ENCODE results near the gene DNER. TPM values are rescaled to one million over a fixed set of nuclear protein-coding genes. Genes with fewer than 3 reads are reported as not detected.

The DNER gene
- polyA plus RNA-seq, 6 donors from 2014 or later, result not detected

DNA sequence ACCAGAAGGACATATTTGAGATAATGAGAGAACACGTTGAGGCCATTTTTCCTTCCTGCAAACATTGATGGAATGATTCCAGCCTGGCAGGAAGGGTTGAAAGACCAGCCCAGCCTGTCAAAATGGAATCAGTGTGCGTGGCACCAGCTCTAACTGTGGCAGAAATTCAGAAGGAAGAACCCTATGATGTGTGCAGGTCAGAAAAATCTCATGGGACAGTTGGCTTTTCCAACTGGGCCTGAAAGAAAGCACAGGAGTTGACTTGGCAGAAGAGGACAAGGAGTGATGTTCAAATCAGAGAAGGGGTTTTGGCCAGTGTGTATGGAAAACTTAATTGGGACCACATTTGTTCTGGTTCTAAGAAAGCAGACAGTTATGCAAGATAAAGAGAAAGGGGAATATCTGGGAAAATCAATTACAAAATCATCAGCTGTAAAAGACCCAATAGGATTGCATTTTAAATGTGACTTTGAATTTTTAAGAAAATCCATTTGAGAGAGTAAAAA, 250.5 kb downstream of the DNER start:
- no peak for DNase-seq
- Mint-ChIP-seq H3K36me3 (peaks cover 0 to 7% of the 10 kb centered on the region in 2 donors), H3K4me1 (no peaks in the 10 kb centered on the region), H3K27ac (no peak overlapping the region), H3K4me3 (no peak overlapping the region), H3K27me3 (peaks cover 0 to 4% (median 0%) of the 10 kb centered on the region in 3 donors), H3K9me3 (peaks cover 0 to 14% (median 8%) of the 10 kb centered on the region in 7 donors)
- no peak for ATAC-seq (ENCODE audit: low read depth in 2 of 2)

DNA sequence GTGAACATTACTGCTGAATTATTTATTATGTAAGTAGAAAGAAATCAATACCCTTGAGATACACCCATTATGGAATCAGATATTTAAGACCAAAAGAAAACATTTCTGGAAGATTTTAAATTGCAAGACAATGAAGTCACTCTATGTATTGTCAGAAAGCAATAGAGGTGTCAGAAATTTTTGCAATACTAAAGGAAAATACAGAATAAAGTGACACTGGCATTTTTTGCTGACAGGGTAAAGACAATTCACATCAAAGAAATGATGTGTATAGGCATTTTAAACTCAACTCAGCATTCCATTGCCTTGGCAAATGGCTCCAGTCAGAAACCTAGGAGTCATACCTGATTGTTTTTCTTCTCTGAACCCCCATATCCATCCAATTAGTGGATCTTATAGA, 252.2 kb downstream of the DNER start:
- Mint-ChIP-seq H3K4me1 (no peaks in the 10 kb centered on the region), H3K27me3 (peaks cover 0 to 4% (median 0%) of the 10 kb centered on the region in 3 donors), H3K4me3 (no peak overlapping the region), H3K27ac (no peak overlapping the region), H3K9me3 (peaks cover 0 to 14% (median 8%) of the 10 kb centered on the region in 7 donors), H3K36me3 (peaks cover 0 to 7% of the 10 kb centered on the region in 2 donors)
- ATAC-seq (ENCODE audit: low read depth in 2 of 2) (no peak), DNase-seq (no peak)

DNA sequence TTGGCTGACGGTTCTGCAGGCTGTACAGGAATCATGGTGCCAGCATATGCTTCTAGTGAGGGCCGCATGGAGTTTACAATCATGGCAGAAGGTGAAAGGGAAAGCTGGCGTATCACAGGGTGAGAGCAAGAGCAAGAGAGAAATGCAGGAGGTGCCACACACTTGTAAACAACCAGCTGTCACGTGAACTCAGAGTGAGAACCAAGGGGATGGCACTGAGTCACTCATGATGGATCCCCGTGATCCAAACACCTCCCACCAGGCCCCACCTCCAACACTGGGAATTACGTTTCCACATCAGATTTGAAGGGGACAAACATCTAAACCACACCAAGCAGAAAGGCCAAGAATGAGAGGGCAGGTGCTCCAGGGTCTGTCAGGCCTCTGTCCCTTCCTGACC, 258.3 kb downstream of the DNER start:
- Mint-ChIP-seq H3K4me3 (no peak overlapping the region), H3K27ac (no peak overlapping the region), H3K36me3 (no peaks in the 10 kb centered on the region), H3K27me3 (peaks cover 8 to 16% (median 13%) of the 10 kb centered on the region in 3 donors), H3K4me1 (no peaks in the 10 kb centered on the region), H3K9me3 (peaks cover 0 to 6% (median 0%) of the 10 kb centered on the region in 7 donors)
- ATAC-seq (ENCODE audit: low read depth in 2 of 2) (no peak), DNase-seq (no peak)

DNA sequence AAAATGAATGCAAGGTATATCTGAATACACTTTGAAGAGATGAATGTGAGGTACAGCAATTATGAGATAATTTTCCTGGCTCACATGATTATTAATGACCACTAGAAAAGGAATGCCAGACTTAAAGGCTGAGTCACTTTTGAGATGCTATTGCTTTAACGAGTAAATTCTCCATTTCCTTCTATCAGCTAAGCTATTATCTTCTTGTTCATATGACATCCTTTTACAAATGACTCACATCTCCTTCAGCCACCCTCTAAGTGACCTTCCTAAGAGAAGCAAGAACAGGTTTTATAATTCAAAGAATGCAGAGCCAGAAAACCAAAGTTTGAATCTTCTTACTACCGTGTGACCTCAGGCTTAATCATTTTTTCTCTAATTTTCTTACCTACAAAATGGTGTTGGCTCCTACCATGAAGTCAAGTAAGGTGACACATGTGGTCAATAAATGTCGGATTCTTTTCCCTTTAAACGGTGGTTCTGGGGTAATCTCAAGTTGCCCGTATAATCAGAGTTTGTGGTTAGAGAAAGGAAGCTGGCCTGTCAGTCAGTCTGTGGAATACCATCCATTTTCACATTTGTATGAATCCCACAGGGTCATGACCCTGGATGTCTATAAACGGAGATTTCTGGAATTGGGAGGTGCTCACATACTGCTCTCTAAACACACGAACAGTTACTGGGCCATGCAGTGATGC, 259.3 kb downstream of the DNER start:
- Mint-ChIP-seq H3K4me3 (no peak overlapping the region), H3K27me3 (peaks cover 8 to 16% (median 13%) of the 10 kb centered on the region in 3 donors), H3K4me1 (no peaks in the 10 kb centered on the region), H3K36me3 (no peaks in the 10 kb centered on the region), H3K9me3 (peaks cover 0 to 6% (median 0%) of the 10 kb centered on the region in 7 donors), H3K27ac (no peak overlapping the region)
- ATAC-seq (ENCODE audit: low read depth in 2 of 2) (no peak), DNase-seq (no peak)

DNA sequence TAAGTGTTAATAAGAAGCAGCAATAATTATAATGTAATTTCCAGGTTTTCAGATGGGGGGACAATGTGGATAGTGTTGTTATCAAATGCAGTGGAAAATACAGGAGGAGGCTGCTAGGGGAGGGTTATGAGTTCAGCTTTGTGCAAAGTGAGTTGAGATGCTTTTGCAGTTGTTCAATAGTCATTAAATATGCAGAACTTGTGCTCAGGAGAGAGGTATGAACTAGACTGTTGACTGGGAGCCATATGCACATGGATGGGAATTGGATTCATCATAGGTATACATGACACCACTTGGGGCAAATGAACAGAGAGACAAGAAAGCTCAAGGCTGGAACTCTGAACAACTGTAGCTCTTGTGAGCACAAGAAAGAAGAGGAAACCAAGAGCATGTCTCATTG, 261.1 kb downstream of the DNER start:
- ATAC-seq (ENCODE audit: low read depth in 2 of 2), result no peak
- Mint-ChIP-seq H3K27me3 (peaks cover 8 to 16% (median 13%) of the 10 kb centered on the region in 3 donors), H3K27ac (no peak overlapping the region), H3K4me1 (no peaks in the 10 kb centered on the region), H3K4me3 (no peak overlapping the region), H3K36me3 (no peaks in the 10 kb centered on the region), H3K9me3 (peaks cover 0 to 6% (median 0%) of the 10 kb centered on the region in 7 donors)
- no peak for DNase-seq

- DNase-seq (no peak), ATAC-seq (ENCODE audit: low read depth in 2 of 2) (no peak)
- no peaks in the 10 kb centered on the region for H3K36me3 Mint-ChIP-seq
- no peaks in the 10 kb centered on the region for H3K4me1 Mint-ChIP-seq
- peaks cover 8 to 15% (median 13%) of the 10 kb centered on the region in 3 donors for H3K27me3 Mint-ChIP-seq
- H3K9me3 Mint-ChIP-seq, result peaks cover 0 to 6% (median 0%) of the 10 kb centered on the region in 7 donors
- no peak overlapping the region for H3K27ac Mint-ChIP-seq
- no peak overlapping the region for H3K4me3 Mint-ChIP-seq
These were observed 262.5 kb downstream of the DNER start for GRCh38 chr2:229451852-229452251.

DNA sequence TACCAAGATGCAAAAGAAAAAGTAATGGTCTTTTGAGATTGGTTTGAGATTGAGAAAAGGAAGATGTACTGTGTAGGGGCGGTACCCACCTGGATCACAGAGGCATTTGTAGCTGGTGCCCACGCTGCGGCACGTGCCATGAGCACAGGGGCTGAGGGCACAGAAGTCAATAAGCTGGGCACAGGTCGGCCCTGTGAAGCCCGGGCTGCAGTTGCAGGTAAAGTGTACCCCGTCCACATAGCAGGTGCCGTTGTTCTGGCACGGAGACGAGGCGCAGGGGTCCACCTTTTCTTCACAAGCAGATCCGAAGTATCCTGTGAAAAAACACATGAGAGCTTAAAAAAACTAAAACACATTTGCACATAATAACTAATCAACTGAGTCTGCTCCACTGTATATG, 267.1 kb downstream of the DNER start:
- DNase-seq (no peak), ATAC-seq (ENCODE audit: low read depth in 2 of 2) (no peak)
- Mint-ChIP-seq H3K4me1 (no peaks in the 10 kb centered on the region), H3K27me3 (peaks cover 0 to 4% (median 0%) of the 10 kb centered on the region in 3 donors), H3K27ac (no peak overlapping the region), H3K4me3 (no peak overlapping the region), H3K36me3 (no peaks in the 10 kb centered on the region), H3K9me3 (peaks cover 0 to 2% (median 0%) of the 10 kb centered on the region in 7 donors)

GRCh38 chr2:229446350-229446749, 268.0 kb downstream of the DNER start:
- ATAC-seq (ENCODE audit: low read depth in 2 of 2), result no peak
- Mint-ChIP-seq H3K27me3 (peaks cover 0 to 3% (median 0%) of the 10 kb centered on the region in 3 donors), H3K36me3 (no peaks in the 10 kb centered on the region), H3K27ac (no peak overlapping the region), H3K9me3 (no peaks in the 10 kb centered on the region), H3K4me1 (no peaks in the 10 kb centered on the region), H3K4me3 (no peak overlapping the region)
- no peak for DNase-seq

DNA sequence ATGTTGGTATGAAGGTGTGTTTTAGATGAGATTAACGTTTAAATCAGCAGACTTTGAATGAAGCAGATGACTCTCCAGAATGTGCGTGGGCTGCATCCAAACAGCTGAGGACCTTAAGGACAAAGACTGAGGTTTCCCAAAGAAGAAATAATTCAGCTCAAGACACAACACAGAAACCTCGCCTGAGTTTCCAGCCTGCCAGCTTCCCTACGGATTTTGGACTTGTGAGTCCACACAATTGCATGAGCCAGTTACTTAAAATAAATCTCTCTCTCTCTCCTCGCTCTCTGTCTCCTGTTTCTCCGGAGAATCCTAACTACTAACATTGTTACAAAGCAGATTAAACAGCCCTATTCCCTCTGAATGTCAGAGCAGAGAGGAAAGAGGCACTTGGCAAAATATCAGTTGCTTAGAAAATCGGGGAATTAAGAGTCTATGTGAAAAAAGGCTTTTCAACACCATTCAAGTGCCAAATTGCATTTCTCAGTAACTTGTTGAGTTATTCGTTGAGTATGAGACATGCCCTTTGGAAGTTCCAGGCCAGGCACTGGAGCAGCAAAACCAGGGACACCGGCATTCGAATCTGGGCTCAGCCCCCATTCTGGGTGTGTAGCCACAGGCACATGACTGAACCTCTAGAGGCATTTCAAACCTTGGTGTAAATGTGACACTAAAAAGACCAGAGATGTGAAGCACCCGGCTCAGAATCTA, 268.7 kb downstream of the DNER start:
- peaks cover 0 to 2% (median 0%) of the 10 kb centered on the region in 7 donors for H3K9me3 Mint-ChIP-seq
- no peaks in the 10 kb centered on the region for H3K4me1 Mint-ChIP-seq
- H3K4me3 Mint-ChIP-seq, result no peak overlapping the region
- DNase-seq (no peak), ATAC-seq (ENCODE audit: low read depth in 2 of 2) (no peak)
- H3K27ac Mint-ChIP-seq, result no peak overlapping the region
- peaks cover 5 to 7% (median 7%) of the 10 kb centered on the region in 3 donors for H3K27me3 Mint-ChIP-seq
- no peaks in the 10 kb centered on the region for H3K36me3 Mint-ChIP-seq

DNA sequence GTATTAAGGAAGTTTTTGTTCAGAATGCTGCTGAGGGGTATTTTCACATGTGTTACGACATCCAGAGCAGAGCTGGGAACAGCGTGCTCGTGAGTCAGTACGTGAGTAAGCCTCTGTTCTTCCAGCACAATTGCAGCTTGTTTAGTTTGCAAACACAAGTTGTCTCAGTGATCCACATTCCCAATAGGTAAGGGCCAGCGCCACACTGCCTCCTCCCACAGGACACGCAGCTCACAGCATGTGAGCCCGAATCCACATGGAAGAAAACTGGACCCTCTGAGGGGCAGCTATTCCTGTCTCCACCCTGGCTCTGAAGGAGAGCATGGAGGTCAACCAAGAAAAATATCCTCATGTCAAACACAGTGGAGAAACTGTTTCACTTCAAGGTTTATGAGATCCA, 269.3 kb downstream of the DNER start:
- DNase-seq (no peak), ATAC-seq (ENCODE audit: low read depth in 2 of 2) (no peak)
- H3K27ac Mint-ChIP-seq, result no peak overlapping the region
- no peaks in the 10 kb centered on the region for H3K36me3 Mint-ChIP-seq
- no peaks in the 10 kb centered on the region for H3K4me1 Mint-ChIP-seq
- H3K27me3 Mint-ChIP-seq, result peaks cover 10 to 13% (median 13%) of the 10 kb centered on the region in 3 donors
- no peak overlapping the region for H3K4me3 Mint-ChIP-seq
- peaks cover 0 to 7% (median 0%) of the 10 kb centered on the region in 7 donors for H3K9me3 Mint-ChIP-seq

DNA sequence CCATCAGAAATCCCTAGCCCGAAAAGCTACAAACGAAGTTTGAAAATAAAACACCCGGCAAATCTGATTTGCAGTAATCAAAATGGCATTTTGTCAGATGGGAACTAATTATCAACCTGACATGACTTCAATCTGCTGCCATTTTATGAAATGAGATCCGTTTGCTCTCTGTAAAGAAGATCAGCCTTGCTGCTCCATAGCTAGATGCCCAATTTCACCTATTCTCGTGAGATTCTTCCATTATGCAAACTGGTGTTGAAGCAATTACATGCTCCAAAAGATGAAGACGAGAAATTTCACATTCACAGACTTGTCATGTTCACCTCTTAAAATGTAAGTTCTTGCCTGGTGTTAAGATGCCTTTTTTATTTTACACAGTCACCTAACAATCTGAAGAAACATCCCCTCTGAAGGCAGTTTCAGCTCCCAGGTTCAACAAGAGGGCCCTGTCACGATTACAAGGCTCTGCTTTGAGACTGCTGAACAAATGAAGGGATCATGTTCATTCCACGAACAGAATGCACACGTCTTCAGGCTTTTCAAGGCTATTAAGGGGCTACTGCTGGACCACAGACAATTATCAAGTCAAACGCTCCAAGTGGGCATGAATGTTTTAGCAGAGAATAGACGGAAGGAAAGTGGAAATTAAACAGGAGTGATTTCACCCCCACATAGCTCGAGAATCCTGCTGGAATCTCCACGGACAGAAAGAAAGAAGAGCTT, 270.6 kb downstream of the DNER start:
- H3K4me1 Mint-ChIP-seq, result no peaks in the 10 kb centered on the region
- H3K27ac Mint-ChIP-seq, result no peak overlapping the region
- H3K36me3 Mint-ChIP-seq, result no peaks in the 10 kb centered on the region
- H3K4me3 Mint-ChIP-seq, result no peak overlapping the region
- peaks cover 0 to 7% (median 0%) of the 10 kb centered on the region in 7 donors for H3K9me3 Mint-ChIP-seq
- DNase-seq (no peak), ATAC-seq (ENCODE audit: low read depth in 2 of 2) (no peak)
- H3K27me3 Mint-ChIP-seq, result peaks cover 10 to 13% (median 13%) of the 10 kb centered on the region in 3 donors

GRCh38 chr2:229443141-229443540, 271.2 kb downstream of the DNER start:
- Mint-ChIP-seq H3K27me3 (peaks cover 10 to 13% (median 13%) of the 10 kb centered on the region in 3 donors), H3K4me1 (no peaks in the 10 kb centered on the region), H3K36me3 (no peaks in the 10 kb centered on the region), H3K27ac (no peak overlapping the region), H3K9me3 (peaks cover 0 to 7% (median 0%) of the 10 kb centered on the region in 7 donors), H3K4me3 (no peak overlapping the region)
- DNase-seq (no peak), ATAC-seq (ENCODE audit: low read depth in 2 of 2) (no peak)

DNA sequence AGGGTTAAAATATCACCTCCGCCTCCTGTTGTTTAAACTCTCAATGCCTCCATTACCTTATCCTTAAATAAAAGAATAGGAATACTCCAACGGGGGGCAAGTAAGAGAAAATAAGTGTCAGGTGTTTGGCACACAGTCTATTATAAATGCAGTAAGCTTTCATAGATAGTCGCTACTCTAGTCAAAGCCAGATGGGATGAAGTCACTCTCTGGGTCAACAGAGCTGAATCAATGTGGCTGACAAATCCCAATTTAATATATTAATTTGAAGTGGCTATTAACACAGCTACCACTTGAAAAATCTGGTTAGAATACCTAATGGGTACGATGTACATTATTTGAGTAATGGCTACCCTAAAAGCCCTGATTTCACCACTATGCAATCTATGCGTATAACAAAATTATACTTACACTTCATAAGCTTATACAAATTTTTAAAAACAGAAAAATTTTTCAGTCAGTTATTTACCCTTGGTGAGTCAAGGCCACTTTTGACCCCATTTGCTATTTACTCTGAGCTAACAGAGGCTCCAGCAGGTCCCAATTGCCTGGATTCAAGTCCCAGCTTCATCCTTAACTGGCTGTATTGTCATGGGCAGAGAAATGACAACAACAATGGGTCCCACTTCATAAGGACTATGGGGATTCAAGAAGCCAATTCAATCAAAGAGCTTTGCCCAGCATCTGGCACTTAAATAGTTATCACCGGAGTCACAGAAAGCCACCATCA, 275.8 kb downstream of the DNER start:
- no peak overlapping the region for H3K27ac Mint-ChIP-seq
- DNase-seq, result no peak
- H3K27me3 Mint-ChIP-seq, result peaks cover 13 to 24% (median 14%) of the 10 kb centered on the region in 3 donors
- no peaks in the 10 kb centered on the region for H3K4me1 Mint-ChIP-seq
- H3K4me3 Mint-ChIP-seq, result no peak overlapping the region
- ATAC-seq (ENCODE audit: low read depth in 2 of 2), result no peak
- H3K9me3 Mint-ChIP-seq, result peaks cover 0 to 11% (median 0%) of the 10 kb centered on the region in 7 donors
- no peaks in the 10 kb centered on the region for H3K36me3 Mint-ChIP-seq

Measured in naive B cell (primary cell).